HepG2 (cell line): ENCODE measurements around the gene VAV2.

Source experiments
- CREB1 ChIP-seq, 2 experiments: fragments of 450-650 bp in 1 of 2; IDR thresholded peaks; 2 replicates each; pipeline ENCODE4 v1.6.1; 2016 to 2017; ENCODE audit warnings: control low read depth in 1 of 2, mild to moderate bottlenecking in 1 of 2, missing compliant biosample characterization in 1 of 2, missing genetic modification characterization in 1 of 2
- EP300 ChIP-seq, 3 experiments: sonication (generic) in 1 of 3; formaldehyde crosslinking in 1 of 3; IDR thresholded peaks; 2 replicates each; pipeline versions ENCODE4 v1.5.1 to v1.6.1; 2011 to 2020; ENCODE audit warnings: low read depth in 2 of 3, low read length in 2 of 3, borderline replicate concordance in 1 of 3, improper control_type of control experiment in 1 of 3, mild to moderate bottlenecking in 1 of 3, missing genetic modification reagents in 1 of 3, moderate library complexity in 1 of 3
- KDM1A ChIP-seq: IDR thresholded peaks from 2 replicates; pipeline ENCODE4 v1.6.1; 2016; ENCODE audit warnings: missing compliant biosample characterization
- KLF9 ChIP-seq: IDR thresholded peaks from 2 replicates; pipeline ENCODE4 v1.6.1; 2016; ENCODE audit warnings: low read depth
- NFYB ChIP-seq: sonication (generic); formaldehyde crosslinking; IDR thresholded peaks from 2 replicates; pipeline ENCODE4 v1.4.0; 2020; ENCODE audit warnings: missing genetic modification reagents
- RAD21 ChIP-seq: fragments of 450-650 bp; formaldehyde crosslinking; IDR thresholded peaks from 2 replicates; pipeline ENCODE4 v1.5.0; 2020; ENCODE audit warnings: mild to moderate bottlenecking
- USF2 ChIP-seq, 2 experiments: sonication (generic) in 1 of 2; formaldehyde crosslinking in 1 of 2; IDR thresholded peaks; 2 replicates each; pipeline versions ENCODE4 v1.5.1 to v1.6.1; 2011 to 2020; ENCODE audit warnings: borderline replicate concordance in 1 of 2, low read depth in 1 of 2, low read length in 1 of 2, mild to moderate bottlenecking in 1 of 2, missing genetic modification reagents in 1 of 2, moderate library complexity in 1 of 2
- ZFAT ChIP-seq: sonication (generic); formaldehyde crosslinking; conservative IDR thresholded peaks from 2 replicates; pipeline ENCODE4 v1.8.1; 2023; ENCODE audit warnings: missing genetic modification reagents, inconsistent platforms
- ZNF616 ChIP-seq: sonication (generic); formaldehyde crosslinking; IDR thresholded peaks from 2 replicates; pipeline ENCODE4 v1.5.0; 2020; ENCODE audit warnings: low read depth, mild to moderate bottlenecking, missing genetic modification reagents
- TF ChIP-seq, protein P1 (sequence below): sonication (generic); formaldehyde crosslinking; IDR thresholded peaks from 2 replicates; pipeline ENCODE4 v1.8.0; 2022; ENCODE audit warnings: low read depth, missing genetic modification reagents
- TF ChIP-seq, protein P2 (sequence below): sonication (generic); formaldehyde crosslinking; IDR thresholded peaks from 2 replicates; pipeline ENCODE4 v1.5.0; 2020; ENCODE audit warnings: mild to moderate bottlenecking, missing genetic modification reagents, moderate library complexity

DNA sequence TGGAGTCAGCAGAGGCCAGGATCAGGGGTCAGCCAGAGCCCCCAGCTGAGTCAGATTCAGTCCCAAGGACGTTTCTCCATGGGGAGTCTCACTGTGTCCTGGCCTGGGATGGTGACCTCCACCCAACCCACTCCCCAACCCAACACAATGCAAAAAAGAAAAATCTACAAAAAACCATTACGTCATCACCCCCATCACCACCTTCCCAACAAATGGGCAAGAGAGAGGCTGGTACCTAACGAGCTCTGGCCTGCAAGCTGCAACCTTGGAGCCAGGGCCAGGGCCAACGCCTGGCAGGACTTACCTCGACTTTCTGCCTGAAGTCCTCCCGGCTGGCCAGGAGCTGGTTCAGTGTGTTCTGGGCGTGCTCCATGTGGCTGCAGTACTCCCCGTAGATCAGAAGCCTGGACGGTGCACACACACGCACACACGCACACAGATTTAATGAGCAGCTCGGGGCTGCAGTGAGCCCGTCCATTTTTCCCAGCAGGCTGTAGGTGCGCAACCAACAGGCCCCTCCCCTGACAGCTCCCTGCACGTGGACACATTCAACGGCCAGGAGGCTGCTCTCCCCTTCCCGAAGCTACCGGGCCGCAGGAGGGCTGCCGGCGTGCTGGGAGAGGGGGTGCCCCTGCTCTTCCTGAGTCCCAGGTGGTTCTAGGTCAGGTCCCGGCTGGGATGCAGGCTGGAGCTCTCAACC is 194.6 kb downstream of the VAV2 start:
- TF ChIP-seq ZFAT (CRISPR knock-in tag) (no peak), RAD21 (no peak), EP300 (IDR thresholded peaks at IDR 0.05; ENCODE audit: low read depth in 2 of 2, low read length in 2 of 2) (no peak), EP300 (CRISPR knock-in tag; IDR thresholded peaks at IDR 0.05; ENCODE audit: borderline replicate concordance) (no peak), USF2 (IDR thresholded peaks at IDR 0.05; ENCODE audit: low read depth, low read length) (no peak), USF2 (CRISPR knock-in tag; IDR thresholded peaks at IDR 0.05; ENCODE audit: borderline replicate concordance) (no peak), KLF9 (no peak), CREB1 (IDR thresholded peaks at IDR 0.05) (no peak), CREB1 (CRISPR knock-in tag; IDR thresholded peaks at IDR 0.05) (no peak), NFYB (no peak), KDM1A (CRISPR knock-in tag) (no peak), ZNF616 (CRISPR knock-in tag) (no peak)
- TF ChIP-seq, protein P1, sequence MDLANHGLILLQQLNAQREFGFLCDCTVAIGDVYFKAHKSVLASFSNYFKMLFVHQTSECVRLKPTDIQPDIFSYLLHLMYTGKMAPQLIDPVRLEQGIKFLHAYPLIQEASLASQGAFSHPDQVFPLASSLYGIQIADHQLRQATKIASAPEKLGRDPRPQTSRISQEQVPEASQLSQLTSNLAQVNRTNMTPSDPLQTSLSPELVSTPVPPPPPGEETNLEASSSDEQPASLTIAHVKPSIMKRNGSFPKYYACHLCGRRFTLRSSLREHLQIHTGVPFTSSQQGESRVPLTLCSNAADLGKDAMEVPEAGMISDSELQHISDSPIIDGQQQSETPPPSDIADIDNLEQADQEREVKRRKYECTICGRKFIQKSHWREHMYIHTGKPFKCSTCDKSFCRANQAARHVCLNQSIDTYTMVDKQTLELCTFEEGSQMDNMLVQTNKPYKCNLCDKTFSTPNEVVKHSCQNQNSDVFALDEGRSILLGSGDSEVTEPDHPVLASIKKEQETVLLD (CRISPR knock-in tag), result no peak
- TF ChIP-seq, protein P2, sequence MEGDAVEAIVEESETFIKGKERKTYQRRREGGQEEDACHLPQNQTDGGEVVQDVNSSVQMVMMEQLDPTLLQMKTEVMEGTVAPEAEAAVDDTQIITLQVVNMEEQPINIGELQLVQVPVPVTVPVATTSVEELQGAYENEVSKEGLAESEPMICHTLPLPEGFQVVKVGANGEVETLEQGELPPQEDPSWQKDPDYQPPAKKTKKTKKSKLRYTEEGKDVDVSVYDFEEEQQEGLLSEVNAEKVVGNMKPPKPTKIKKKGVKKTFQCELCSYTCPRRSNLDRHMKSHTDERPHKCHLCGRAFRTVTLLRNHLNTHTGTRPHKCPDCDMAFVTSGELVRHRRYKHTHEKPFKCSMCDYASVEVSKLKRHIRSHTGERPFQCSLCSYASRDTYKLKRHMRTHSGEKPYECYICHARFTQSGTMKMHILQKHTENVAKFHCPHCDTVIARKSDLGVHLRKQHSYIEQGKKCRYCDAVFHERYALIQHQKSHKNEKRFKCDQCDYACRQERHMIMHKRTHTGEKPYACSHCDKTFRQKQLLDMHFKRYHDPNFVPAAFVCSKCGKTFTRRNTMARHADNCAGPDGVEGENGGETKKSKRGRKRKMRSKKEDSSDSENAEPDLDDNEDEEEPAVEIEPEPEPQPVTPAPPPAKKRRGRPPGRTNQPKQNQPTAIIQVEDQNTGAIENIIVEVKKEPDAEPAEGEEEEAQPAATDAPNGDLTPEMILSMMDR, result no peak
